ENCODE measurements around the gene SLIT3.

Gene SLIT3

DNA sequence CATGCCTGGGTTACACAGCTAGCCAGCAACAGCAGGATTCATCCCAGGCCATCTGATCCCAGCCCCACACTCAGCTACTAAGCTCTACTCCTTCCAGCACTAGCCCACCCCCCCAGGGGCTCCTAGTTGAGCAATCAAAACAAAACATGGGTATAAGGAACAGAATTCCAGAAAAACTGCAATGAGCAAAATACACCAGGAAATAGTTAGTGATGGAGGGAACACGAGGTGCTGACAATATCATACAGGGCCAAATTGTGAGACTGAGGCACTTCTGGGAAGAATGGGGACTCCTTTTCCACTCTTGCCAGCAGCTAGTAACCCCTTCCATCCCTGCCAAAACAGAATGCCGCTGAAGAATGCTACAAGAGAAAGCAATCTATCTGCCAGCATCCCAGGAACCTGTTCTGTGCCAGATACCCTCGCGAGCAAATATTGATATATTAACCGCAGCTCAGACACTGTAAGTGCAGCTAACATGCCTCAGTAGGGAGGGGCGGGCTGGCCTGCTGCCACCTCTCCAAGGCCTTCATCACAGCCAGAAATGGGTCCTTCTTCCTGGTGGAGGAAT is 161.4 kb downstream of the SLIT3 start:
- peaks cover 71% of the 10 kb centered on the region for H3K4me1 Mint-ChIP-seq
- H3K4me3 Mint-ChIP-seq: no peak overlapping the region
- TF ChIP-seq, protein P1, sequence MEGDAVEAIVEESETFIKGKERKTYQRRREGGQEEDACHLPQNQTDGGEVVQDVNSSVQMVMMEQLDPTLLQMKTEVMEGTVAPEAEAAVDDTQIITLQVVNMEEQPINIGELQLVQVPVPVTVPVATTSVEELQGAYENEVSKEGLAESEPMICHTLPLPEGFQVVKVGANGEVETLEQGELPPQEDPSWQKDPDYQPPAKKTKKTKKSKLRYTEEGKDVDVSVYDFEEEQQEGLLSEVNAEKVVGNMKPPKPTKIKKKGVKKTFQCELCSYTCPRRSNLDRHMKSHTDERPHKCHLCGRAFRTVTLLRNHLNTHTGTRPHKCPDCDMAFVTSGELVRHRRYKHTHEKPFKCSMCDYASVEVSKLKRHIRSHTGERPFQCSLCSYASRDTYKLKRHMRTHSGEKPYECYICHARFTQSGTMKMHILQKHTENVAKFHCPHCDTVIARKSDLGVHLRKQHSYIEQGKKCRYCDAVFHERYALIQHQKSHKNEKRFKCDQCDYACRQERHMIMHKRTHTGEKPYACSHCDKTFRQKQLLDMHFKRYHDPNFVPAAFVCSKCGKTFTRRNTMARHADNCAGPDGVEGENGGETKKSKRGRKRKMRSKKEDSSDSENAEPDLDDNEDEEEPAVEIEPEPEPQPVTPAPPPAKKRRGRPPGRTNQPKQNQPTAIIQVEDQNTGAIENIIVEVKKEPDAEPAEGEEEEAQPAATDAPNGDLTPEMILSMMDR (IDR thresholded peaks at IDR 0.05): no peak
- H3K27me3 Mint-ChIP-seq (ENCODE audit: low read depth, poor library complexity): peaks cover 11% of the 10 kb centered on the region
- DNase-seq: no peak
- H3K36me3 Mint-ChIP-seq (ENCODE audit: low read depth): no peaks in the 10 kb centered on the region
- H3K27ac Mint-ChIP-seq: peak overlapping the region; percentile 82
- H3K9me3 Mint-ChIP-seq: no peaks in the 10 kb centered on the region

DNA sequence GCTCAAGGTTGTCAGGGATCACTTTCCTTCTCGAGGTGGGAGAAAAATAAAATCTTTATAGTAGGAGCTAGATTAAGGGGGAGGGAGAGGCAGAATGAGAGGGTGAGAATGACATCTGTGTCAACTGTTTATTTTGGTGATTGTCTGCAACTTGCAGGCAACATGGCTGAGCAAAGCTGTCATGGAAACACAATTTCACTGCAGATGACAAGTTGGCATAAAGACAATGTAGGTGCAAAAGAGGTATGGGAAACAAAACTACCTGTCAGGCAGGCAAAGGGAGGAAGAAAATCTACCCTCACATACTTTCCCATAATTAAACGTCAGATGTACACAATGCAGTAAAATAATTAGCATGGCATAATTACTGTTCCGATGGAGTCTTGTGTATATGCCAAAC is 167.4 kb downstream of the SLIT3 start:
- Mint-ChIP-seq H3K27ac (no peak overlapping the region), H3K4me3 (no peak overlapping the region), H3K9me3 (no peaks in the 10 kb centered on the region), H3K27me3 (ENCODE audit: low read depth, poor library complexity) (peaks cover 9% of the 10 kb centered on the region), H3K4me1 (peaks cover 68% of the 10 kb centered on the region), H3K36me3 (ENCODE audit: low read depth) (no peaks in the 10 kb centered on the region)
- DNase-seq: no peak
- TF ChIP-seq, protein P1 (IDR thresholded peaks at IDR 0.05): no peak

GRCh38 chr5:169132302-169132660 is 168.7 kb downstream of the SLIT3 start:
- Mint-ChIP-seq H3K4me1 (peaks cover 62% of the 10 kb centered on the region), H3K36me3 (ENCODE audit: low read depth) (no peaks in the 10 kb centered on the region), H3K27me3 (ENCODE audit: low read depth, poor library complexity) (peaks cover 4% of the 10 kb centered on the region), H3K4me3 (no peak overlapping the region), H3K27ac (no peak overlapping the region), H3K9me3 (no peaks in the 10 kb centered on the region)
- TF ChIP-seq, protein P1 (IDR thresholded peaks at IDR 0.05): no peak
- DNase-seq: no peak

- Mint-ChIP-seq H3K4me3 (no peak overlapping the region), H3K27ac (no peak overlapping the region)
- no peak for DNase-seq
Measured at GRCh38 chr5:169131616-169132301, 169.2 kb downstream of the SLIT3 start.

DNA sequence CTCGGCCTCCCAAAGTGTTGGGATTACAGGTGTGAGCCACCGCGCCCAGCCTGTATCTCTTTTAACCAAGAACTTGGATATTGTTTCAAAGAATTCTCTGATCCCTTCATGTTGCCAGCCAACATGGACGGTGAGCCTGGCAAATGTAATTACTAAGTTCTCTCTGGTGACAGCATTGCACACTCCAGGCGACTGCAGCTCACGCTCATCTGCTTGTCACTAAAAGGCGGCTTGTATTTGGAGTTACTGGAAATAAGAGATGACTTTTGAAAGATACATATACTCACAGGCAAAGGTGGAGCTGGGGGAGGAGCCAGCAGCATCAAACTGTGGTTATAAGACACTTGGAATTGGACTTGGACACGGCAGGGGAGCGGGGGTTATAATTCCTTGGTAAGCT is 172.3 kb downstream of the SLIT3 start:
- TF ChIP-seq, protein P1 (IDR thresholded peaks at IDR 0.05): no peak
- Mint-ChIP-seq H3K4me3 (no peak overlapping the region), H3K36me3 (ENCODE audit: low read depth) (peaks cover 8% of the 10 kb centered on the region), H3K9me3 (peaks cover 10% of the 10 kb centered on the region), H3K27ac (no peak overlapping the region), H3K27me3 (ENCODE audit: low read depth, poor library complexity) (no peaks in the 10 kb centered on the region), H3K4me1 (peaks cover 59% of the 10 kb centered on the region)
- no peak for DNase-seq

More at GRCh38 chr5:169131616-169132301, 169.2 kb downstream of the SLIT3 start:
- Mint-ChIP-seq H3K27me3 (ENCODE audit: low read depth, poor library complexity) (peaks cover 4% of the 10 kb centered on the region), H3K36me3 (ENCODE audit: low read depth) (no peaks in the 10 kb centered on the region), H3K4me1 (peaks cover 62% of the 10 kb centered on the region), H3K9me3 (no peaks in the 10 kb centered on the region)
- TF ChIP-seq, protein P1 (IDR thresholded peaks at IDR 0.05): no peak

DNA sequence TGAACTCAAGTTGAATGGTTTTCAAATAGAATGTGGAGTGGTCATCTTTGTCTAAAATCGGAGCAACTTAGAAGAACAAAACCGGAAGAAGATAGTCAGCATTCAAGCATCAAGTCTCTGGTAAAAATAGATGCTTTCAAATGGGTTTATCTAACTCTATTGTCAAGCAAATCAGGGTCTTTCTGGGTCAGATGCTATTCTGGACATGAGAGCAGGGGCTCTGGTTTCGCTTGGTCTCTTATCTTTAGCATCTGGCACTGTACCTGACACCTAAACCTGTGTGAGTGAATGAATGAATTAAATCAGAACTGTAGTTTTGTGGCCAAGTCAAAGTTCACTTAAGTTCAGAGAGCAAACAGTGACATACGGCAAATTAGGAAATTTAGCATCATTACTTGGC is 173.5 kb downstream of the SLIT3 start:
- Mint-ChIP-seq H3K27me3 (ENCODE audit: low read depth, poor library complexity) (no peaks in the 10 kb centered on the region), H3K4me1 (peaks cover 49% of the 10 kb centered on the region), H3K36me3 (ENCODE audit: low read depth) (peaks cover 19% of the 10 kb centered on the region), H3K27ac (no peak overlapping the region), H3K4me3 (no peak overlapping the region), H3K9me3 (peaks cover 21% of the 10 kb centered on the region)
- DNase-seq: no peak
- TF ChIP-seq, protein P1 (IDR thresholded peaks at IDR 0.05): no peak

Measured in nephron progenitor cell (in vitro differentiated cells).